K562 (cell line): ENCODE results near the gene TAS1R3. TPM values are rescaled to one million over a fixed set of nuclear protein-coding genes. Genes with fewer than 3 reads are reported as not detected.

Experiments used
- HNRNPLL ChIP-seq: fragments of 200-400 bp; formaldehyde crosslinking; IDR thresholded peaks from 2 replicates; pipeline ENCODE4 v1.6.1; 2017; ENCODE audit warnings: low read length, low read depth, mild to moderate bottlenecking; ENCODE audit not compliant: poor library complexity, severe bottlenecking
- ID3 ChIP-seq, 2 experiments: fragments of 250-450 bp in 1 of 2; fragments of 450-650 bp in 1 of 2; sonication (Bioruptor Pico) in 1 of 2; IDR thresholded peaks; 2 replicates each; pipeline versions ENCODE4 v1.6.1 to v1.8.0; 2016 to 2021; ENCODE audit warnings: mild to moderate bottlenecking in 2 of 2, moderate library complexity in 2 of 2, missing compliant biosample characterization in 1 of 2, missing genetic modification characterization in 1 of 2
- MCM5 ChIP-seq: fragments of 450-650 bp; IDR thresholded peaks from 2 replicates; pipeline ENCODE4 v1.6.1; 2016; ENCODE audit warnings: low read depth
- MEF2A ChIP-seq: IDR thresholded peaks from 2 replicates; pipeline ENCODE4 v1.6.1; 2011; ENCODE audit warnings: low read depth, mild to moderate bottlenecking, low read length, moderate library complexity; ENCODE audit not compliant: control insufficient read depth
- SFPQ ChIP-seq: fragments of 200-400 bp; formaldehyde crosslinking; IDR thresholded peaks from 2 replicates; pipeline ENCODE4 v1.6.1; 2017; ENCODE audit warnings: mild to moderate bottlenecking, low read depth, low read length, moderate library complexity
- SMAD4 ChIP-seq: fragments of 250-450 bp; sonication (Bioruptor Pico); conservative IDR thresholded peaks from 2 replicates; pipeline ENCODE4 v1.8.0; 2021; ENCODE audit warnings: inconsistent platforms, mild to moderate bottlenecking, moderate library complexity
- TRIM24 ChIP-seq, 2 experiments: fragments of 450-650 bp; IDR thresholded peaks; 2 replicates each; pipeline ENCODE4 v1.6.1; 2016
- U2AF2 ChIP-seq: fragments of 200-400 bp; formaldehyde crosslinking; optimal IDR thresholded peaks from 2 replicates; pipeline ENCODE3; 2017; ENCODE audit warnings: low read depth, mild to moderate bottlenecking, low read length
- ZNF274 ChIP-seq: IDR thresholded peaks from 2 replicates; pipeline ENCODE4 v1.6.1; 2011; ENCODE audit warnings: low read depth, mild to moderate bottlenecking, low read length, moderate library complexity, borderline replicate concordance
- ZNF318 ChIP-seq, 2 experiments: fragments of 450-650 bp; IDR thresholded peaks; 2 replicates each; pipeline ENCODE4 v1.6.1; 2016; ENCODE audit warnings: mild to moderate bottlenecking in 2 of 2, borderline replicate concordance in 1 of 2, low read depth in 1 of 2, moderate library complexity in 1 of 2
- ZNF398 ChIP-seq: fragments of 250-450 bp; sonication (Bioruptor Pico); IDR thresholded peaks from 2 replicates; pipeline ENCODE4 v1.8.0; 2021; ENCODE audit warnings: moderate library complexity, mild to moderate bottlenecking, inconsistent platforms
- ZNF589 ChIP-seq: fragments of 200-800 bp; sonication (Bioruptor generic); IDR thresholded peaks from 2 replicates; pipeline ENCODE4 v1.6.1; 2016; ENCODE audit warnings: low read depth, missing genetic modification characterization, missing compliant biosample characterization
- polyA plus RNA-seq, 8 experiments: library from polyadenylated mRNA; depleted of rRNA in 4 of 8; stranded (reverse) in 5 of 8; unstranded in 3 of 8; fragments of >200 nt; fragmentation: Nextera tagmentation in 2 of 8; fragmentation: Illumina TruSeq in 1 of 8; extraction: Ambion mirVana in 2 of 8; extraction: Trizol in 1 of 8; gene quantifications; 2 replicates each; pipeline versions ENCODE4 v1.2.1 to v1.2.3, GENCODE V29; 2011 to 2014; ENCODE audit warnings: inconsistent platforms in 1 of 8, missing spikeins in 1 of 8
- total RNA-seq, 7 experiments: library from RNA; depleted of rRNA in 6 of 7; stranded (reverse); fragments of >200 nt in 6 of 7; fragmentation: Illumina TruSeq in 2 of 7; extraction: Trizol in 2 of 7; gene quantifications; 2 replicates each; pipeline versions ENCODE4 v1.2.1 to v1.2.3, GENCODE V29; 2011 to 2021; ENCODE audit warnings: low replicate concordance in 1 of 7

The TAS1R3 gene
- total and polyA plus RNA-seq, 9 of the 15 experiments (the other 6 are each of a cell fraction or from before 2014, with no cell fraction given), result 0.07 to 0.13 TPM; not detected in 7

GRCh38 chr1:1374929-1375662 is 44.0 kb downstream of the TAS1R3 start, which contains the start of gene AURKAIP1 (continued):
- peak; percentile 60; the same call in 1 of the 2 replicates for TF ChIP-seq MEF2A
- TF ChIP-seq ZNF274, result peak; percentile 50; the same call in 1 of the 2 replicates
- no peak for TF ChIP-seq SFPQ
- no peak for TF ChIP-seq U2AF2
- no peak for TF ChIP-seq MCM5
- peak; percentile 81 for TF ChIP-seq SMAD4 (CRISPR knock-in tag)
- peak; percentile 85 for TF ChIP-seq ZNF589
- TF ChIP-seq ZNF318 (IDR thresholded peaks at IDR 0.05; ENCODE audit: borderline replicate concordance in 1 of 2, low read depth in 1 of 2), result no peak
- peak; percentile 96 for TF ChIP-seq HNRNPLL
- no peak for TF ChIP-seq ZNF398 (CRISPR knock-in tag)
- TF ChIP-seq TRIM24 (IDR thresholded peaks at IDR 0.05), result peak in 1 of 2 experiments; percentile 100; a peak in 2 of 4 replicates
- no peak for TF ChIP-seq ID3 (CRISPR knock-in tag; IDR thresholded peaks at IDR 0.05)
- peak; percentile 95 for TF ChIP-seq ID3 (tag; IDR thresholded peaks at IDR 0.05)
